Measurements from ENCODE around the gene AAK1.
A peak's percentile ranks its signal among the peaks of the same experiment; 100 is the strongest.
"Not testable (repeated sequence)": the region's sequence is repeated elsewhere in the genome, so short reads cannot be mapped to it uniquely, and the experiment has no call there.

Gene AAK1

DNA sequence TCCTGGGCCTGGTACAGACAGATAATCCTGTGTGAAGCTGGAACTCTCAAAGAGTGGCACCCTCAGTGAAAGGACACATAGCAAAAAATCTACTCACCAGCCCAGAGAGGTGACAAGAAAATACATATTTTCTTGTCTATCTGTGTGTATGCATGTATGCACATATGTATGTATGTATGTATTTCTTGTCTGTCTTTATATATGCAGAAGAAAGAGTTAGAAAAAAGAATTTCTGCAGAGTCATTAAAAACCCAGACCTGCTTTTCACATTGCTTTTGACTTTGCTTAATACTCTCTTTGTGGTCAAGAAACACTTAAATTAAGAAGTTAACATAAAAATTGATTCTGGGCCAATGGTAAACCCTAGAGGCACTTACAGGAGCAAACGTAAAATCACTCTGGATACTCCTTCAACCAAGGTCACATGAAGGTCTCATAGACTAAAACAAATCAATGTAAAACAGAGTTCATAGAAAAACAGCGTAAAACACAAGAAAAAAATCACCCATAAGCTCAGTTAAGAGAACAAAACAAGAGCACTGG lies 16.5 kb upstream of the AAK1 start:
- DNase-seq (ENCODE audit: low read depth in 2 of 2), result no peak

DNA sequence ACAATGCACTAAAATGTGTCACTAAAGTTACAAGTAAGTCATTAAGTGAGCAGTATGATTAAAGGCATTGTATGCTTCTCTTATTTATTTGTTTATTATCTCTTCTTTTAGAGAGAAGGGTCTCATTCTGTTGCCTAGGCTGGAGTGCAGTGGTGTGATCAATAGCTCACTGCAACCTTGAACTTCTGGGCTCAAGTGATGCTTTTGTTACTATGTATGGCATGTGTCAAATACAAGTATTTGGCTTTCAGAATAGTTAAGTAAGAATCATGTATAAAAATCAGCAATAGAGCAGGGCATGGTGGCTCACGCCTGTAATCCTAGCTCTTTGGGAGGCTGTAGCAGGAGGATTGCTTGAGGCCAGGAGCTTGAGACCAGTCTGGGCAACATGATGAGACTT lies 15.8 kb upstream of the AAK1 start:
- DNase-seq (ENCODE audit: low read depth in 2 of 2), result no peak

DNA sequence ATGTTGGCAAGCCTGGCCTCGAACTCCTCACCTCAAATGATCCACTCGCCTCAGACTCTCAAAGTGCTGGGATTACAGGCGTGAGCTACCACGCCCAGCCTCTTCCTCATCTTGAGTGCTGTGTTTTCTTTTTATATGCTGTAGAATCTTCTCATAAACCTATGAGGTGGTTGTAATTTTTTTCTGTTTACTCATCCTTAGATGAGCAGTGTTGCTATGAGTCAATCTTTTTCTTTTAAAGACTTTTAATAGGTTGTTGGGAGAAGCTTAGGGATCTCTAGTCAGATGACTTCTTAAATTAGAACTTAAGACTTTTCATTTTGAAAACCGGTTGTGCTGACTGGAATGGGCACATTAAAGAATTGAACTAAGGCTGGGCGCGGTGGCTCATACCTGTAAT lies 8.7 kb upstream of the AAK1 start:
- DNase-seq (ENCODE audit: low read depth in 2 of 2), result no peak

DNA sequence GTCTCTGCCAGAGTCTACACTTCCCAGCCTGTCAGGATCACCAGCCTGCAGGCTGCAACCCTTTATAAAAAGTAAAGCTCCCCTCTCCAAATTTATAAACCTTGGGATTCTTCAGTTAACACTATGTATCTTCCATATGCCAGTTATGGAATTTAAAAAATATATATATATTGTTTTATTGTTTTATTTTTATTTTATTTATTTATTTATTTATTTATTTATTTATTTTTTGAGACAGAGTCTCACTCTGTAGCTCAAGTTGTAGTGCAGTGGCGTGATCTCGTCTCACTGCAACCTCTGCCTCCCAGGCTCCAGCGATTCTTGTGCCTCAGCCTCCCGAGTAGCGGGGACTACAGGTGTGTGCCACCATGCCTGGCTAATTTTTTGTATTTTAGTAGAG lies 3.7 kb upstream of the AAK1 start:
- DNase-seq (ENCODE audit: low read depth in 2 of 2), result not testable (repeated sequence)

DNA sequence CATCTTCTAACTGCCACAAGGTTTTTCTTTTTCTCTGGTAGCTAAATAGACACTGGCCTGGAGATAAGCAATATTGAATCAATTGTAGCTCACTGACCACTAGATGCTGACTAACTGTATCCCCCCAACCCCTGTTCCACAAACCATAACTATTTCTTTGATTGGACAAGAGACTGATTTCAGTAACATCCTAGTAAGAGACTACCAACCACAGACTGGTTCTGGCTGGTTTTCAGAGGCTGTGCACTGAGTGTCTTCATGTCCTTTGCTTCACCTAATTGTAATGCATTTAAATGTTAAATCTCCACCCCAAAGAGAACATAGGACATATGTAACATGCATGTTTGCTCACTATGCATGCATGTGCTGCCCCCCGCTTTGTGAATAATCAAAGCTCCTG lies 3.2 kb upstream of the AAK1 start:
- no peak for DNase-seq (ENCODE audit: low read depth in 2 of 2)

DNA sequence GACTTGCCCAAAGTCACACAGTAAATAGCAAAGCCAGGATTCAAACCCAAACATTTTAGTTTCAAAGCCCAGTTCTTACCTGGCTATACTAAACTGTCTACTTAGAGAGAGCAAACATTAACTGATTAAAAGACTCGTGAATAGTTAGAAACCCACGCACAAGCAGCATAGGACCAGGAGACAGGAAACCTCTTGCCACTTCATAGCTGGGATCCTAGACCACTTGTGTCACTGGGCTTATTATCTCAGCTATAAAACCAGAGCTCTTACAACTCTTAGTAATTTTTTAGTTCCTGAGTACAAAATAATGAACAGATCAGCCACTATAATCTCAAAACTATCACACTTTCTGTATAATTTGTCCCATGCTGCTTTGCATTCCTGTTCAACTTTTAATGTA lies 2.4 kb upstream of the AAK1 start:
- no peak for DNase-seq (ENCODE audit: low read depth in 2 of 2)

DNA sequence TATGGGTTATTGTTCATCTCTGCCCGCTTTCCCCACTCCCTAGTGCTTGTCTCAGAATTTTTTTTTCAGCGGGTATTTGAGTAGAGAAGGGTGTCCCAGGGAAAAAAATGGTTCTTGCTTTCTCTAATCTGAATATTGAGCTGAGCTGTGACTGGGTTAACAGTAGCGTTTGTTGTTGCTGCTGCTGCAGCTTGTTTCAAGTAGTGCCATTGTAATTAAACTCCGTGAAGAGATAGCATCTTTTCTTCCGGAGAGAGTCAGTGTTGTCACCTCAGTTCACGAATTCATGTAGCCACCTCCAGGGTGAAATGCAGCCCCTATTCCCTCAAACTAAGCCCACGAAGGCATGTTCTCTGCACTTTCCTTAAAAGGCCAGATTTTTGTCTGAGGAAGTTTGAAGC lies 1.5 kb upstream of the AAK1 start:
- DNase-seq (ENCODE audit: low read depth in 2 of 2), result no peak

DNA sequence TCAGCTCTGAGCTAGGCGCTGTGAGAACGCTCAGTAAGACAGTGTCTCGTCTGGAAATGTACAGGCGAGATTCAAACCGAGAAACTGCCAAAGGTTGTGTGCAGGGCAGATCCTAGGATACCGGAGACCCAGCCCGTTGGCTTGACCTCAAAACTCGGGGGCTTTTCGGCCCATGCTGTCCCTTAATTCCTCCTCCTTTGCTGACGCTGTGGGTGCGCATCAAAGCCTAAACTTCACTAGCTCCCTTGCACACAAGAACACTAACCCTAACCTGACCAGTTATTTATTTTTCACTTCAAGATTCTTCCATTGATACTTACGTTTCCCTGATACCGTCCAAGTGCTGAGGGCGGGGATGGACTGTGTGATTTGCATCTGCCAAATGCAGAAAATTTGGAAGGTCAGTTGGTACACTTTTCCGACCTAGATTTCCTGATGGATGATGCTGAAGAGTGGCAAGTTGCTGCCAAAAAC lies 1.0 kb upstream of the AAK1 start:
- DNase-seq (ENCODE audit: low read depth in 2 of 2), result no peak

DNA sequence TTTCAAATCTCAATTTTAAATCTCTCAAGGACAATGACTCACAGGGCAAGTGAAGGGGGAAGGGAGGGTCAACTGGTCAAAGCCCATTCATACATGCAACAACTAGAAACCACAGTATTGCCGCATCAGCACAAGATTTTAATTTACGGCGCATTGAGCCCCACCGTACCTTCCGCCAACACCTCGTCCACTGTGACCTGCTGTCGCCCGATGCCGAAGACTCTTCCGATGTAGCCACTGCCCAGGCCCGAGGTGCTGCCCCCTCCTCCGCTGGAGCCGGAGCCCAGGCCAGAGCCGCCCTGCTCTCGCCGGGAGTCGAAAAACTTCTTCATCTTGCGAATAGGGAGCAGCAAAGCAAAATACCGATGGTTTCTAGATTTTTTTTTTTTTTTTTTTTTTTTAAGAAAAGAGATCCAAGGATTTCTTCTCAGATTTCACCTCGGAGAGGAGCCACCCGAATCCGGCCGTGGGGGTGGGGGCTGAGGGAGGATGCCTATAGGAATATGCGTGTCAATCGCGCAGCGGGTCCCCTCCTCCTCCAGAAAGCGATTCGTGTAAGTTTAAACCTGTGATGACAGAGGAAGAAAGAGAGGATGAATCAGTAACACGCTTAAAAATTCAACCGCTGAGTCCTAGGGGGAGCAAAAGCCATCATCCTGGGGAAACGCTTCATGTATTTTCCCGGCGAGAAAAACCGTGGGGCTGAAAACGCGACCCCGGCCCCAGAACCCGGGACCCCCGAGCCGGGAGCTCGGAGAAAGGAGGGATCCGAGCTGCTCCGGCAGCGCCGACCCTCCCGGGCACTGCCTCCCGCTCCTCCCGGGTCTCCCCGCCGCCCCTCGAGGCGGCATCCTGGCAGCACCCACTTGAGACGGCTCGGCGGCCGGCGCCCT lies 584 bp downstream of the AAK1 start:
- DNase-seq (ENCODE audit: low read depth in 2 of 2), result peak; percentile 58 to 70

DNA sequence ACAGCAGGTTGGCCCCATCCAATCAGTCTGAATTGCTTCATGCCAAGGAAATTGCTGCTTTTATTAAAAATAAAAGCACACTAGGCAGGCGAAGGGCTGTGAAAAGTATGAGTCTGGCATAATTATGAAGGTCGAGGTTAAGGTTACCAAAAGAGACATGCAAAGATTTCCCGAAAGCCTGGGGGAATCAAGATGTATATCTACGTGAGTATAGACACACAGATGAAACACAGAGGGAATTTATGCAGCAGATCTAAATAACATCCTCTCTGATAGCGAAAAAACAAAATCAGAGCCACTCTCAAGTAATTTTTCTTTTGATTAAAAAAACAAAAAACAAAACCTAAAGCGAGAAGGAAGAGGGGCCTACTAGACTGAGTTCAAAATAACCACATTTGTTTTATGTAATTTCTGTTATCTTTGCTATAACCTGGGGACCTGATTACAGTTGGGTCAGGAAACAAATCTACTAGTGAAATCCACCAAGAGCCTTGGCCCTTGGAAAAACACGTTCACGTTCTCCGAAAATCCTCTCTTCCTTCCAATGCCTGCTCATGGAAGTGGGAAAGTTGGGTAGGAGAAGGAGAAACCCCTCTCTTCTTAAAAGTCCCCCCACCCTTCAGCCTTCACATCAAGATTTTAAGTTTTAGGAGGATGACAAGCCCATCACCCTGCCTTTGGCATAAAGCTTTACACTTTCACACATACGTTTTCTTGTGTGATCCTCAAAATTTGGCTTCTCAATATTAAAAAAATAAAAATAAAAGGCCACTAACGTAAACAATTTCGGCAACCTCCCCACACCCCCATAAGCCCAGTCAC lies 1.4 kb downstream of the AAK1 start:
- DNase-seq (ENCODE audit: low read depth in 2 of 2), result no peak

DNA sequence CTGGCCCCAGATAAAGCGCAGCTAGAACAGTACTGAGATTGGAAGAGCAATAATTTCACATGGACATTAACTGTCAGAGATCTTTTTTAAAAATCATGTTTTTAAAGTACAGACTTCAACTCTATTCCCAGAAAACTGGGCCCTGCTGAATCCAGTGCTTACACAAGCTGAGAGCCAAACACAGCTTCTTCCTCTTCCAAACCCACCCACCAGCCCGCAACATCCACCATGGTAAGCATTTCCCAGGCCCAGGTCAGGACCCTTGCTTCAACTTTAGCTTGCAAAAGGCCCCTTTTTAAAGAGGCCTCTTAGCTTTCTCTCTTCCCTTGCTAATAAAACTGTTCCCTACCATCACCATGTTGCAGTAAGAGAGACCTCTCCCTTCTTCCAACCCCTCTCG lies 2.1 kb downstream of the AAK1 start:
- no peak for DNase-seq (ENCODE audit: low read depth in 2 of 2)

DNA sequence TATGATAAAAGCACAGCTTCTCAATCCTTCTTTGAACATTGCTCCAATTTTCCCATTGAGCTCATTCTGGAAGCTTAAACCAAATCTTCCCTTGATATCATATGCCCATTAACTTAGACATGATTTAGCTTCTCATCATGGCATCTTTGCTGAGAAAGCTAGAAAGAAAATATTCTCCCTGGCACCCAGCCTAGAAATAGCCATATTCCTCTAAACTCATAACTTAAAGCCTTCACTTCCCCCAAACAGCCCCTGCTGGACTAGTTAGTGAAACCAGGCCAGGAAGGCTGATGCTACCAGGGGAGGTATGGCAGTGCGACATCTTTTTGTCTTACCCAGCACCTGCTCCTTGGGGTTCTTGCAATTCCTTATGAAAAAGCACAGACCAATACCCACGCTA lies 4.3 kb downstream of the AAK1 start:
- no peak for DNase-seq (ENCODE audit: low read depth in 2 of 2)

DNA sequence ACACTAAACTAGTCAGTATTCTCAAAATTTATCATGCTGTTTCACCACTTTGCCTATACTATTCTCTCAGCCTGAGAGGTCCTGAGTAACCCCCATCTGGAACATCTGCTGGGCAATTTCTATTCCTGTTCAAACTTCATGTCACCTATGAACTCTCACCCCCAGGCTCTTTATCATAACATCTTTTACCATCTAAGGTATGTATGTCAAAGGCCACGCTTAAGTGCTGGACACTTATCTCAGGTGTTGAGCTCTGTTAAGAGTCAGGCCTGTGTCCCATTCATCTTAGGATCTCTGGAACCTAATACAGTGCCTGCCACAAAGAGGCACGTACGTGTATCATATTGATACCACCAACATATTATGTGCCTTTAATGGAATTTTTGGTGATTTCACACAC lies 4.9 kb downstream of the AAK1 start:
- DNase-seq (ENCODE audit: low read depth in 2 of 2), result no peak

DNA sequence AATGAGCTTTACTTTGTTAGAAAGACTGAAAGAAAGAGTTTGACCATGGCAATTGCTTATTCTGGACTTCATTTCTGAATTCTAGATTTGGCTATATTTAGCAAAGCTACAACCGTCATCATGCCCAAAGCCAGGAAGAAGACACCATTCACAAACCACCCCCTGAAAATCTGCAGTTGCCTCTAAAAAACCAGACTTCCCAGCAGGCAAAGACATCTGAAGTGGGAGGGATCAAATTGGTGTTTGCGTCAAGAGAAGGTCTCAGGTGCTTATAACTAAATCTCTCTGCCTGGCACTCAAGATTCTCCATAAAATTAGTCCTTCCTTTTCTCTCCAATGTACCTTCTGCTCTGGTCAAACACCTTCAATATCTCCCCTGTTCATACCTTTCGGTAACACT lies 5.6 kb downstream of the AAK1 start:
- no peak for DNase-seq (ENCODE audit: low read depth in 2 of 2)

DNA sequence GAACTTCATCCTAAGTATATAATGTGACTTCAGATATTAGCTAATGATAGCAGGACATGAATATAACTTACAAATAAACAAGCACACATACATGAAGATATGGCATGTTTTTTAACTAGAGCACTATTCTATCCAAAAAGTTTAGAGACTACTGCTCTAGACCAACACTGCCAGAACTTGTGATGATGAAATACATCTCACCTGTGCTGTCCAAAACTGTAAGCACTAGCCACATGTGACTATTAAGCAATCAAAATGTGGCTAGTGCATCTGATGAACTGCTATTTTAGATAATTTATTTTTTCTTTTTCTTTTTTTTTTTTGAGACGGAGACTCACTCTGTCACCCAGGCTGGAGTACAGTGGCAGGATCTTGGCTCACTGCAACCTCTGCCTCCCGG lies 7.1 kb downstream of the AAK1 start:
- no peak for DNase-seq (ENCODE audit: low read depth in 2 of 2)

DNA sequence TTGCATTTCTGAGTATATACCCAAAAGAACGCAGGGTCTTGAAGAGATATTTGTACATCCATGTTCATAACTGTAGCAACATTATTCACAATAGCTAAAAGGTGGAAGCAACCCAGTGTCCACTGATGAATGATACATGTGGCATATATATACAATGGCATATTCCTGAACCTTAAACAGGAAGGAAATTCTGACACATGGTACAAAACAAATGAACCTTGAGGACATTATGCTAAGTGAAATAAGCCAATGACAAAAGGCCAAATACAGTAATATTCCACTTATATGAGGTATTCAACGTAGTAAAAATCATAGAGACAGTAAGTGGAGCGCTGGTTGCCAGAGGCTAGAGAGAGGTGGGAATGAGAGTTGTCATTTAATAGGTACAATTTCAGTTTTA lies 8.1 kb downstream of the AAK1 start:
- no peak for DNase-seq (ENCODE audit: low read depth in 2 of 2)

DNA sequence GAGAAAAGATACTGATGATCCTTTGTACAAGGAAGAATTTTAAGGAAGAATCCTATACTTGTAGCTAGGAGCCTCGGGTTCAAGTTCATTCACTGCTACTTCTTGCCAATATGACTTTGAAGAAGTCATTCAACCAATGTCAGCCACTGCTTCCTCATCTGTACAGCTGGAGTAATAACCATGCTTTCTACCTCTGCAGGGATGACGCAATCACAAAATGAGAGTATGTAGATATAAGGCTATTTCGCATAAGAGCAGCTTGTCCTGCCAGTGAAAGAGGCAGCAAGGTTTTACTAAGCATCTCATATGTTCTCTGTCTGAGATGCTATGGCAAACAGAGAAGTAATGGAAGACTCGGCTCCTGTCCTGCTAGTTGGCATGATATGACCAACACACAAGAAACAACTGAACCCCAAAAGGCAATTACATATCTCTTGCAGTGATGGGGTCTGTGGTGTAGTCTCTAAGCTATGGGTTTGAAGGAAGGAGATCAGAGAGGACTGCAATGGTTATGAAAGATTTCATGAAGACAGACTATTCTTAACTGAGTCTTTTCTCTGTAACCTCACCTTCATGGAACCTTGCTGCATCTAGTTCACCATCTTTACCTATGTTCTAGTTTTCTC lies 9.2 kb downstream of the AAK1 start:
- DNase-seq (ENCODE audit: low read depth in 2 of 2), result no peak

DNA sequence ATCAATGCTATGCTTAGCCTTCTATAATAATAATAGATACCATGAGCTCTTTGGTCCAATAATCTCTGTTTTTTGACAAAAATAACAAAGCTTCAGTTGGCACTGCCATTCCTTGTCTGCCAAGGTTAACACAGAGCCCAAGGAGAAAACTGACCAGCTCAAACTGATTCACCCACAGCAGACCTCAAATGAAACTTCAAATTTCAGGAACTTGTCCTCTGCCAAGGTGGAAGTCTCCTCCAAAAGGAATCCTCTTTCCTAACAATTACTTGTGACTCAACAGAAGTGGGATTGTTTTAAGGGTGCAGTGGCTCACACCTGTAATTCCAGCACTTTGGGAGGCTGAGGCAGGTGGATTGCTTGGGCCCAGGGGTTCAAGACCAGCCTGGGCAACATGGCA lies 12.1 kb downstream of the AAK1 start:
- no peak for DNase-seq (ENCODE audit: low read depth in 2 of 2)

DNA sequence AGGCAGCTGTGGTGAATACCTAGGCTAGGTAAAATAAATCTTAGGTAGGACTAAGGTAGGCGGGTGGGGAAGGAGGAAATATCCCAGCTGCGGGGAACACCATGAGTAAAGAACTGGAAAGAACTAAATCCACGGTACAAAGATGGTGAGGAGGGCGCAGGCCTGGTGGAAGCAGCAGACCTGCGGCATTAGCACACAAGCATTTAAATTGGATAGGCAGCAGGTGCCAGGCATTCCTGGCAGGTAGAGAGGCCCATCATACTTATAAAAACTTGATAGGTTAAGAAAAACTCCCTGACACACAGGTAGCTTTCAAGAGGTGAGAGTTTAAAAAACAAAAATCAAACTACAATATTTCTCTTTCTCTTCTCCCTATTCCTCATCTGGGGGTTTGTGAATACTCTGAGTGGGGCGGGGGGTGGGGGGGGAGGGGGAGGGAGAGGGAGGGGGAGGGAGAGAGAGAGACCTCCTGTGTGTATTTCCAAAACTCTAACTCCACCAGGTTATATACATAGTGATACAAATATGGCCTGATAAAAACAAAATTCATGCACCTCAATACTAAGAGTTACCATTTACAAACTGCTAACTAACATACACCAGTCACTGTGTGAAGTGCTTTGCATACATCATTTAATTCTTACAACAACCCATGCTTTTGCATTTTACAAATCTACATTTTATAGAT lies 13.5 kb downstream of the AAK1 start:
- no peak for DNase-seq (ENCODE audit: low read depth in 2 of 2)

DNA sequence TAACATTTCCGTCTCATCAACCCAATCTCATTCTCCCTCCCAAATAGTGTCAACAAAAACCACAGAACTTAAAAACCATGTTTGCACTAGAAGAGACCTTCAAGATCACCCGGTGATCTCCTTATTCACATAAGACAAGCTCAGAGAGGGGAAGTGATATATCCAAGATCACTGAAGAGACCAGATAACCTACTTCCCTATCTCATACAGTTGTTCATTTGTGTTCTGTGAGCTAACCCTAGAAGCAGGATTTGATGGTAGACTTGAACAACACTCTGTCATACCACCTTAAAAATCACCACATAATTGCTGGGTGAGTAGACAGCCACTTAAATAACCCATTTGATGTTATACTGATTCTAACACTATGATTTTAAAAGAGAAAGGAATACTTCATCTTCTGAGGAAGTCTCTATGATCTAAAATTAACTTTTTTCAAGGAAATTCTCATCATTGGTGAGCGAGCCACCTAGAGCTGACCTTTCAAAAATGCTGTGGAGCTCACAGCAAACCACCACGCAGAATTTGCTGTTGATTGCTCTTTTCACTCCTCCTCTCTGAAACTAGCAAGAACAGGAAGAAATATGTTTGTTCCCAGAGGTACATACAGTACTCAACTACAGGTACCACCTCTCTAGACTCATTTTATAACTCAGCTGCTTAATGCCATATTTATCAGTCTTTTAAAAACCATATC lies 15.1 kb downstream of the AAK1 start:
- DNase-seq (ENCODE audit: low read depth in 2 of 2), result no peak
